WTC11 (cell line): ENCODE results near the gene DENND1C. TPM values are rescaled to one million over a fixed set of nuclear protein-coding genes. Genes with fewer than 3 reads are reported as not detected.

ENCODE experiments used
- ATF1 ChIP-seq: sonication (generic); formaldehyde crosslinking; IDR thresholded peaks from 2 replicates; pipeline ENCODE4 v1.8.1; 2023; ENCODE audit warnings: mild to moderate bottlenecking, moderate library complexity, missing genetic modification reagents
- CREM ChIP-seq: sonication (generic); formaldehyde crosslinking; IDR thresholded peaks from 2 replicates; pipeline ENCODE4 v1.8.1; 2022; ENCODE audit warnings: mild to moderate bottlenecking, missing genetic modification reagents, moderate library complexity
- ESRRA ChIP-seq: sonication (generic); formaldehyde crosslinking; IDR thresholded peaks from 2 replicates; pipeline ENCODE4 v1.8.1; 2022; ENCODE audit warnings: mild to moderate bottlenecking, missing genetic modification reagents, borderline replicate concordance
- ETV6 ChIP-seq: sonication (generic); formaldehyde crosslinking; IDR thresholded peaks from 2 replicates; pipeline ENCODE4 v1.8.1; 2022; ENCODE audit warnings: mild to moderate bottlenecking, missing genetic modification reagents
- FOXJ3 ChIP-seq: sonication (generic); formaldehyde crosslinking; IDR thresholded peaks from 2 replicates; pipeline ENCODE4 v1.9.0; 2021; ENCODE audit warnings: missing genetic modification reagents, mild to moderate bottlenecking, borderline replicate concordance
- GTF2I ChIP-seq: fragments of 250-450 bp; sonication (Bioruptor Pico); conservative IDR thresholded peaks from 2 replicates; pipeline ENCODE4 v1.4.0; 2021; ENCODE audit warnings: mild to moderate bottlenecking
- MXD4 ChIP-seq: fragments of 250-450 bp; sonication (Bioruptor Pico); IDR thresholded peaks from 2 replicates; pipeline ENCODE4 v1.8.0; 2021; ENCODE audit warnings: mild to moderate bottlenecking, moderate library complexity, borderline replicate concordance
- NFATC4 ChIP-seq: fragments of 250-450 bp; sonication (Bioruptor Pico); IDR thresholded peaks from 2 replicates; pipeline ENCODE4 v1.9.0; 2021; ENCODE audit warnings: mild to moderate bottlenecking
- NFE2L1 ChIP-seq: sonication (generic); formaldehyde crosslinking; IDR thresholded peaks from 2 replicates; pipeline ENCODE4 v1.8.1; 2023; ENCODE audit warnings: missing genetic modification reagents
- NR2C2 ChIP-seq: sonication (generic); formaldehyde crosslinking; IDR thresholded peaks from 2 replicates; pipeline ENCODE4 v1.8.0; 2022; ENCODE audit warnings: mild to moderate bottlenecking, missing genetic modification reagents
- PRRX2 ChIP-seq: fragments of 250-450 bp; sonication (Bioruptor Pico); IDR thresholded peaks from 2 replicates; pipeline ENCODE4 v1.8.0; 2021; ENCODE audit warnings: mild to moderate bottlenecking
- RELA ChIP-seq: sonication (generic); formaldehyde crosslinking; IDR thresholded peaks from 2 replicates; pipeline ENCODE4 v1.8.1; 2022; ENCODE audit warnings: missing genetic modification reagents, mild to moderate bottlenecking, borderline replicate concordance
- RORB ChIP-seq: fragments of 250-450 bp; sonication (Bioruptor Pico); IDR thresholded peaks from 2 replicates; pipeline ENCODE4 v1.9.0; 2021; ENCODE audit warnings: mild to moderate bottlenecking
- SMAD4 ChIP-seq: sonication (generic); formaldehyde crosslinking; IDR thresholded peaks from 2 replicates; pipeline ENCODE4 v1.8.0; 2022; ENCODE audit warnings: mild to moderate bottlenecking, missing genetic modification reagents
- TP53 ChIP-seq: sonication (generic); formaldehyde crosslinking; IDR thresholded peaks from 2 replicates; pipeline ENCODE4 v1.8.1; 2023; ENCODE audit warnings: mild to moderate bottlenecking, missing genetic modification reagents
- total RNA-seq: library from RNA; stranded (reverse); gene quantifications from 3 replicates; pipeline ENCODE4 v1.2.3, GENCODE V29; 2021
- TF ChIP-seq, protein P1 (sequence below): sonication (generic); formaldehyde crosslinking; IDR thresholded peaks from 2 replicates; pipeline ENCODE4 v1.8.0; 2022; ENCODE audit warnings: mild to moderate bottlenecking, missing genetic modification reagents
- TF ChIP-seq, protein P2 (sequence below): fragments of 250-450 bp; sonication (Bioruptor Pico); IDR thresholded peaks from 2 replicates; pipeline ENCODE4 v1.9.0; 2021; ENCODE audit warnings: moderate library complexity, mild to moderate bottlenecking, inconsistent platforms, borderline replicate concordance
- TF ChIP-seq, protein P3 (sequence below): sonication (generic); formaldehyde crosslinking; IDR thresholded peaks from 2 replicates; pipeline ENCODE4 v1.8.1; 2023; ENCODE audit warnings: mild to moderate bottlenecking, missing genetic modification reagents, moderate library complexity
- TF ChIP-seq, protein P4 (sequence below): sonication (generic); formaldehyde crosslinking; IDR thresholded peaks from 2 replicates; pipeline ENCODE4 v1.8.0; 2023; ENCODE audit warnings: mild to moderate bottlenecking, missing genetic modification reagents
- TF ChIP-seq, protein P5 (sequence below): sonication (generic); formaldehyde crosslinking; IDR thresholded peaks from 2 replicates; pipeline ENCODE4 v1.8.0; 2022; ENCODE audit warnings: missing genetic modification reagents
- TF ChIP-seq, protein P6 (sequence below): fragments of 200-600 bp; IDR thresholded peaks from 2 replicates; pipeline ENCODE4 v1.8.0; 2022; ENCODE audit warnings: antibody characterized with exemption
- TF ChIP-seq, protein P7 (sequence below): sonication (generic); formaldehyde crosslinking; IDR thresholded peaks from 2 replicates; pipeline ENCODE4 v1.8.0; 2022; ENCODE audit warnings: mild to moderate bottlenecking, missing genetic modification reagents
- TF ChIP-seq, protein P8 (sequence below): sonication (generic); formaldehyde crosslinking; conservative IDR thresholded peaks from 2 replicates; pipeline ENCODE4 v1.8.1; 2022; ENCODE audit warnings: mild to moderate bottlenecking, missing genetic modification reagents
- TF ChIP-seq, protein P9 (sequence below): sonication (generic); formaldehyde crosslinking; IDR thresholded peaks from 2 replicates; pipeline ENCODE4 v1.8.1; 2023; ENCODE audit warnings: mild to moderate bottlenecking, missing genetic modification reagents, moderate library complexity

Gene DENND1C
- total RNA-seq, 1 experiment from 2014 or later = 4.3 TPM

DNA sequence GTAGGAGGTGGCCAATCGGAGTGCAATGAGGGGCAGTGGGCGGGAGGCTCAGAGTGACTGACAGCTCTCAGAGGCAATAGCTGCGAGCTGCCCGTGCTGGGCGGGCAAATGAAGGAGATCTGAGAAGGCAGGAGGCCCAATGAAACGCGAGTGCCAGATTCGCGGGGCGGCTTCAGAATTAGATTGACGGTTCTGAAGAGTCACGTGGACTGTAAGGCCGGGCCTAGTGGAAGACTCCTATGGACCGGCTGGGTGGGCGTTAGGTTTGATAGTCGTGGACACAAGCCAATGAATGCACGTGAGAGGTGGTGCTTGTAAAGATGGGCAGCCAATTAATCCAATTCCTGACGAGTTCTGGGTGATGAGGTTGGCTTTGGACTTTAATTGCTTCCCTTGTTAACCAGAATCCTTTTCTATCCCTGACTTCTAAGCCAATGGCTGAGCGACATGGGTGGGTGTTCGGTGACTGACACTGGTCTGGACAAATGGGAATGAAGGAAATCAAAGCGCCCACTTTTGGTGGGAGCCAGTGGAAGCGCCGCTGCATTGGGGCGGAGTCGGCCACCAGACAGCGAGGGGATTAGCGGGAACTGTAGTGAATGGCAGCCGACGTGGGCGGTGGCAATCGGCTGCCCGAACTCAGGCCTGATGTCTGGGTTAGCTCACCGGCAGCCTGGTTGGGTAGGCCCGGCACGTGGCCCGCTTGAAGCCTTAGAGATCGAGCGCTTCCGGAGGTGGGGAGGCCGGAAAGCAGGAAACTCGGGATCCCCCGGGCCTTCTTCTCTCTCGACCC, 56.5 kb downstream of the DENND1C start (continued):
- peak; percentile 90 for TF ChIP-seq SMAD4 (CRISPR knock-in tag)
- TF ChIP-seq, protein P1, sequence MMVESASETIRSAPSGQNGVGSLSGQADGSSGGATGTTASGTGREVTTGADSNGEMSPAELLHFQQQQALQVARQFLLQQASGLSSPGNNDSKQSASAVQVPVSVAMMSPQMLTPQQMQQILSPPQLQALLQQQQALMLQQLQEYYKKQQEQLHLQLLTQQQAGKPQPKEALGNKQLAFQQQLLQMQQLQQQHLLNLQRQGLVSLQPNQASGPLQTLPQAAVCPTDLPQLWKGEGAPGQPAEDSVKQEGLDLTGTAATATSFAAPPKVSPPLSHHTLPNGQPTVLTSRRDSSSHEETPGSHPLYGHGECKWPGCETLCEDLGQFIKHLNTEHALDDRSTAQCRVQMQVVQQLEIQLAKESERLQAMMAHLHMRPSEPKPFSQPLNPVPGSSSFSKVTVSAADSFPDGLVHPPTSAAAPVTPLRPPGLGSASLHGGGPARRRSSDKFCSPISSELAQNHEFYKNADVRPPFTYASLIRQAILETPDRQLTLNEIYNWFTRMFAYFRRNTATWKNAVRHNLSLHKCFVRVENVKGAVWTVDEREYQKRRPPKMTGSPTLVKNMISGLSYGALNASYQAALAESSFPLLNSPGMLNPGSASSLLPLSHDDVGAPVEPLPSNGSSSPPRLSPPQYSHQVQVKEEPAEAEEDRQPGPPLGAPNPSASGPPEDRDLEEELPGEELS (CRISPR knock-in tag) = peak; percentile 98
- TF ChIP-seq, protein P2, sequence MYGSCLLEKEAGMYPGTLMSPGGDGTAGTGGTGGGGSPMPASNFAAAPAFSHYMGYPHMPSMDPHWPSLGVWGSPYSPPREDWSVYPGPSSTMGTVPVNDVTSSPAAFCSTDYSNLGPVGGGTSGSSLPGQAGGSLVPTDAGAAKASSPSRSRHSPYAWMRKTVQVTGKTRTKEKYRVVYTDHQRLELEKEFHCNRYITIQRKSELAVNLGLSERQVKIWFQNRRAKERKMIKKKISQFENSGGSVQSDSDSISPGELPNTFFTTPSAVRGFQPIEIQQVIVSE (CRISPR knock-in tag) = no peak
- TF ChIP-seq, protein P3, sequence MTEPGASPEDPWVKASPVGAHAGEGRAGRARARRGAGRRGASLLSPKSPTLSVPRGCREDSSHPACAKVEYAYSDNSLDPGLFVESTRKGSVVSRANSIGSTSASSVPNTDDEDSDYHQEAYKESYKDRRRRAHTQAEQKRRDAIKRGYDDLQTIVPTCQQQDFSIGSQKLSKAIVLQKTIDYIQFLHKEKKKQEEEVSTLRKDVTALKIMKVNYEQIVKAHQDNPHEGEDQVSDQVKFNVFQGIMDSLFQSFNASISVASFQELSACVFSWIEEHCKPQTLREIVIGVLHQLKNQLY (CRISPR knock-in tag) = no peak
- TF ChIP-seq ETV6 (CRISPR knock-in tag) = peak; percentile 93
- TF ChIP-seq, protein P4, sequence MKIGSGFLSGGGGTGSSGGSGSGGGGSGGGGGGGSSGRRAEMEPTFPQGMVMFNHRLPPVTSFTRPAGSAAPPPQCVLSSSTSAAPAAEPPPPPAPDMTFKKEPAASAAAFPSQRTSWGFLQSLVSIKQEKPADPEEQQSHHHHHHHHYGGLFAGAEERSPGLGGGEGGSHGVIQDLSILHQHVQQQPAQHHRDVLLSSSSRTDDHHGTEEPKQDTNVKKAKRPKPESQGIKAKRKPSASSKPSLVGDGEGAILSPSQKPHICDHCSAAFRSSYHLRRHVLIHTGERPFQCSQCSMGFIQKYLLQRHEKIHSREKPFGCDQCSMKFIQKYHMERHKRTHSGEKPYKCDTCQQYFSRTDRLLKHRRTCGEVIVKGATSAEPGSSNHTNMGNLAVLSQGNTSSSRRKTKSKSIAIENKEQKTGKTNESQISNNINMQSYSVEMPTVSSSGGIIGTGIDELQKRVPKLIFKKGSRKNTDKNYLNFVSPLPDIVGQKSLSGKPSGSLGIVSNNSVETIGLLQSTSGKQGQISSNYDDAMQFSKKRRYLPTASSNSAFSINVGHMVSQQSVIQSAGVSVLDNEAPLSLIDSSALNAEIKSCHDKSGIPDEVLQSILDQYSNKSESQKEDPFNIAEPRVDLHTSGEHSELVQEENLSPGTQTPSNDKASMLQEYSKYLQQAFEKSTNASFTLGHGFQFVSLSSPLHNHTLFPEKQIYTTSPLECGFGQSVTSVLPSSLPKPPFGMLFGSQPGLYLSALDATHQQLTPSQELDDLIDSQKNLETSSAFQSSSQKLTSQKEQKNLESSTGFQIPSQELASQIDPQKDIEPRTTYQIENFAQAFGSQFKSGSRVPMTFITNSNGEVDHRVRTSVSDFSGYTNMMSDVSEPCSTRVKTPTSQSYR (CRISPR knock-in tag) = peak; percentile 93
- peak; percentile 89 for TF ChIP-seq NR2C2 (CRISPR knock-in tag)
- TF ChIP-seq, protein P5, sequence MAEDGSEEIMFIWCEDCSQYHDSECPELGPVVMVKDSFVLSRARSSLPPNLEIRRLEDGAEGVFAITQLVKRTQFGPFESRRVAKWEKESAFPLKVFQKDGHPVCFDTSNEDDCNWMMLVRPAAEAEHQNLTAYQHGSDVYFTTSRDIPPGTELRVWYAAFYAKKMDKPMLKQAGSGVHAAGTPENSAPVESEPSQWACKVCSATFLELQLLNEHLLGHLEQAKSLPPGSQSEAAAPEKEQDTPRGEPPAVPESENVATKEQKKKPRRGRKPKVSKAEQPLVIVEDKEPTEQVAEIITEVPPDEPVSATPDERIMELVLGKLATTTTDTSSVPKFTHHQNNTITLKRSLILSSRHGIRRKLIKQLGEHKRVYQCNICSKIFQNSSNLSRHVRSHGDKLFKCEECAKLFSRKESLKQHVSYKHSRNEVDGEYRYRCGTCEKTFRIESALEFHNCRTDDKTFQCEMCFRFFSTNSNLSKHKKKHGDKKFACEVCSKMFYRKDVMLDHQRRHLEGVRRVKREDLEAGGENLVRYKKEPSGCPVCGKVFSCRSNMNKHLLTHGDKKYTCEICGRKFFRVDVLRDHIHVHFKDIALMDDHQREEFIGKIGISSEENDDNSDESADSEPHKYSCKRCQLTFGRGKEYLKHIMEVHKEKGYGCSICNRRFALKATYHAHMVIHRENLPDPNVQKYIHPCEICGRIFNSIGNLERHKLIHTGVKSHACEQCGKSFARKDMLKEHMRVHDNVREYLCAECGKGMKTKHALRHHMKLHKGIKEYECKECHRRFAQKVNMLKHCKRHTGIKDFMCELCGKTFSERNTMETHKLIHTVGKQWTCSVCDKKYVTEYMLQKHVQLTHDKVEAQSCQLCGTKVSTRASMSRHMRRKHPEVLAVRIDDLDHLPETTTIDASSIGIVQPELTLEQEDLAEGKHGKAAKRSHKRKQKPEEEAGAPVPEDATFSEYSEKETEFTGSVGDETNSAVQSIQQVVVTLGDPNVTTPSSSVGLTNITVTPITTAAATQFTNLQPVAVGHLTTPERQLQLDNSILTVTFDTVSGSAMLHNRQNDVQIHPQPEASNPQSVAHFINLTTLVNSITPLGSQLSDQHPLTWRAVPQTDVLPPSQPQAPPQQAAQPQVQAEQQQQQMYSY (CRISPR knock-in tag) = peak; percentile 64; the same call in 1 of the 2 replicates
- no peak for TF ChIP-seq TP53 (CRISPR knock-in tag)
- no peak for TF ChIP-seq MXD4 (CRISPR knock-in tag)
- no peak; the same call in 1 of the 2 replicates for TF ChIP-seq ATF1
- no peak for TF ChIP-seq PRRX2 (CRISPR knock-in tag)
- TF ChIP-seq RELA (CRISPR knock-in tag) = peak; percentile 94
- no peak for TF ChIP-seq NFATC4 (CRISPR knock-in tag)
- no peak for TF ChIP-seq FOXJ3 (CRISPR knock-in tag)
- no peak for TF ChIP-seq GTF2I (CRISPR knock-in tag)
- TF ChIP-seq RORB (CRISPR knock-in tag) = no peak
- TF ChIP-seq CREM = no peak
- TF ChIP-seq ESRRA = peak; percentile 92; the same call in 1 of the 2 replicates
- TF ChIP-seq, protein P6, sequence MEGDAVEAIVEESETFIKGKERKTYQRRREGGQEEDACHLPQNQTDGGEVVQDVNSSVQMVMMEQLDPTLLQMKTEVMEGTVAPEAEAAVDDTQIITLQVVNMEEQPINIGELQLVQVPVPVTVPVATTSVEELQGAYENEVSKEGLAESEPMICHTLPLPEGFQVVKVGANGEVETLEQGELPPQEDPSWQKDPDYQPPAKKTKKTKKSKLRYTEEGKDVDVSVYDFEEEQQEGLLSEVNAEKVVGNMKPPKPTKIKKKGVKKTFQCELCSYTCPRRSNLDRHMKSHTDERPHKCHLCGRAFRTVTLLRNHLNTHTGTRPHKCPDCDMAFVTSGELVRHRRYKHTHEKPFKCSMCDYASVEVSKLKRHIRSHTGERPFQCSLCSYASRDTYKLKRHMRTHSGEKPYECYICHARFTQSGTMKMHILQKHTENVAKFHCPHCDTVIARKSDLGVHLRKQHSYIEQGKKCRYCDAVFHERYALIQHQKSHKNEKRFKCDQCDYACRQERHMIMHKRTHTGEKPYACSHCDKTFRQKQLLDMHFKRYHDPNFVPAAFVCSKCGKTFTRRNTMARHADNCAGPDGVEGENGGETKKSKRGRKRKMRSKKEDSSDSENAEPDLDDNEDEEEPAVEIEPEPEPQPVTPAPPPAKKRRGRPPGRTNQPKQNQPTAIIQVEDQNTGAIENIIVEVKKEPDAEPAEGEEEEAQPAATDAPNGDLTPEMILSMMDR = no peak
- TF ChIP-seq NFE2L1 = peak; percentile 96
- TF ChIP-seq, protein P7, sequence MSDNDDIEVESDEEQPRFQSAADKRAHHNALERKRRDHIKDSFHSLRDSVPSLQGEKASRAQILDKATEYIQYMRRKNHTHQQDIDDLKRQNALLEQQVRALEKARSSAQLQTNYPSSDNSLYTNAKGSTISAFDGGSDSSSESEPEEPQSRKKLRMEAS (CRISPR knock-in tag) = peak; percentile 99
- TF ChIP-seq, protein P8, sequence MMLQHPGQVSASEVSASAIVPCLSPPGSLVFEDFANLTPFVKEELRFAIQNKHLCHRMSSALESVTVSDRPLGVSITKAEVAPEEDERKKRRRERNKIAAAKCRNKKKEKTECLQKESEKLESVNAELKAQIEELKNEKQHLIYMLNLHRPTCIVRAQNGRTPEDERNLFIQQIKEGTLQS (CRISPR knock-in tag) = peak; percentile 89
- TF ChIP-seq, protein P9, sequence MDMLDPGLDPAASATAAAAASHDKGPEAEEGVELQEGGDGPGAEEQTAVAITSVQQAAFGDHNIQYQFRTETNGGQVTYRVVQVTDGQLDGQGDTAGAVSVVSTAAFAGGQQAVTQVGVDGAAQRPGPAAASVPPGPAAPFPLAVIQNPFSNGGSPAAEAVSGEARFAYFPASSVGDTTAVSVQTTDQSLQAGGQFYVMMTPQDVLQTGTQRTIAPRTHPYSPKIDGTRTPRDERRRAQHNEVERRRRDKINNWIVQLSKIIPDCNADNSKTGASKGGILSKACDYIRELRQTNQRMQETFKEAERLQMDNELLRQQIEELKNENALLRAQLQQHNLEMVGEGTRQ (CRISPR knock-in tag) = peak; percentile 94
